GM21390 (cell line): ENCODE data around the gene GLT1D1.
"Not testable (repeated sequence)": the region's sequence is repeated elsewhere in the genome, so short reads cannot be mapped to it uniquely, and the experiment has no call there.

Source experiments
- ATAC-seq: cut with Tn5 transposase; IDR thresholded peaks from one replicate; pipeline ENCODE4 v1.9.1; 2021; ENCODE audit not compliant: unreplicated experiment

GLT1D1 gene

GRCh38 chr12:128820253-128820652 is 33.0 kb upstream of the GLT1D1 start:
- ATAC-seq: no peak

GRCh38 chr12:128820723-128821432 is 32.4 kb upstream of the GLT1D1 start:
- ATAC-seq: peak; percentile 53

- ATAC-seq: peak; percentile 5
Observed at GRCh38 chr12:128823216-128823915, 29.9 kb upstream of the GLT1D1 start.

- ATAC-seq: peak; percentile 80
Observed at GRCh38 chr12:128823916-128824839, 29.1 kb upstream of the GLT1D1 start, which contains the start of gene SLC15A4. Gene SLC15A4 (minus strand): TSS chr12:128823958. CDS start chr12:128823943, 15 bp downstream.

GRCh38 chr12:128825835-128826234 is 27.4 kb upstream of the GLT1D1 start:
- ATAC-seq: no peak

GRCh38 chr12:128827724-128828123 is 25.6 kb upstream of the GLT1D1 start:
- no peak for ATAC-seq

- ATAC-seq: peak; percentile 85
Observed at GRCh38 chr12:128829861-128830504, 23.3 kb upstream of the GLT1D1 start.

GRCh38 chr12:128830505-128830893 is 22.8 kb upstream of the GLT1D1 start:
- ATAC-seq: peak; percentile 50

GRCh38 chr12:128833418-128833817 is 19.9 kb upstream of the GLT1D1 start:
- ATAC-seq: no peak

GRCh38 chr12:128839885-128840284 is 13.4 kb upstream of the GLT1D1 start:
- not testable (repeated sequence) for ATAC-seq

GRCh38 chr12:128840862-128841468 is 12.3 kb upstream of the GLT1D1 start:
- ATAC-seq: peak; percentile 86

- ATAC-seq: no peak
Observed at GRCh38 chr12:128842579-128842978, 10.7 kb upstream of the GLT1D1 start.

- ATAC-seq: no peak
Observed at GRCh38 chr12:128843538-128843937, 9.7 kb upstream of the GLT1D1 start.

GRCh38 chr12:128844031-128844635 is 9.1 kb upstream of the GLT1D1 start:
- ATAC-seq: peak; percentile 37

GRCh38 chr12:128846671-128847070 is 6.6 kb upstream of the GLT1D1 start:
- ATAC-seq: not testable (repeated sequence)

GRCh38 chr12:128848371-128848770 is 4.9 kb upstream of the GLT1D1 start:
- no peak for ATAC-seq

GRCh38 chr12:128849806-128850205 is 3.5 kb upstream of the GLT1D1 start:
- not testable (repeated sequence) for ATAC-seq

GRCh38 chr12:128850400-128850799 is 2.9 kb upstream of the GLT1D1 start:
- no peak for ATAC-seq

- not testable (repeated sequence) for ATAC-seq
Observed at GRCh38 chr12:128851429-128851828, 1.8 kb upstream of the GLT1D1 start.
